ENCODE results near the gene PLAAT3.

DNA sequence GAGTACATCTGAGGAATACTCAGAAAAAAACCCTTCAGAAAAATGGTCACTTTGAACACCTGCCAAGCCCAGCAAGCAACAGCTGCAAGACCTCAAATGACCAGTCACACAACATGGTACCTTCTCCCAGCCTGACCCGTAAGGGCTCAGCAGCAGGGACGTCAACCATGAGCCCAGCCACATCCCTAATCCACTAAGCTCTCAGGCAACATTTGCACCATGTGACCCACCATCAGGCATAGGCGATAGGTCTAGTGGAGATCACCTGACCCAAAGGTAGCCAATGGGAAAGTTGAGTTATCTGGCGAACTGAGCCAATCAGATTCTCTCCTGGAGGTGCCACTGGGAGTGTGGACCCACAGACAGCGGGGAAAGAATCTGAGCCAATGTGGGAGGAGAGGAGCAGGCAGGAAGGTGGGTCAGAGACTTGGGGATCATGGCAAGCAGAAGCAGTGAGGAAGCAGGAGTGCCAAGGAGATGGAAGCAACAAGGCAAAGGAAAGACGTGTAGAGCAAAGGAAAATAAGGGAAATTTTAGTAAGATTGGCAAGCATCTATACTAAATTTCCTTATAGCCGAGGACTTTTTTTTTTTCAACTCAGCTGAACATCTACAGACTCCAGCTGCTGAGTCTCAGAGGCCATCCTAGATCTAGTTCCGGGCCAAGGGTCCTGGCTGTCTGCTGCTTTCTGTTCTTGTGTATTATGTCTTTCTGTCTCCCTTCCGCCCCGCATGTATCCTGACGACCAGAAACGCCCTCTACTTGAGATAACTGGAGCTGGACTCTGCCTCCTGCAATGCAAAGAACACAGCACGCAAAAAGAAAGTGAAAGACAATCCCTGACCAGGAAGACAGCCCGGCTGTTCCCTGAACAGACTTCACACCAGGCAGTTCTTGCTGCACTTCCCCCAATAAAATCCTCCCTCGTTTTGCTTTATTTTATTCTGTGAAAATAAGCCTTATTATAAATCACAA is 40.1 kb downstream of the PLAAT3 start:
- TF ChIP-seq EZH2 (IDR thresholded peaks at IDR 0.05) (no peak), POLR2AphosphoS5 (IDR thresholded peaks at IDR 0.05; ENCODE audit: borderline replicate concordance, low read depth, low read length) (no peak), FOXP2 (optimal IDR thresholded peaks at IDR 0.05; ENCODE audit: control extremely low read depth, extremely low read length, insufficient read depth) (no peak)
